NCI-H2171 (cell line): Measurements from ENCODE around the gene MOCS1.

Experiments
- DNase-seq: peaks from one replicate; lab custom pipeline; 2025; lab: John Stamatoyannopoulos, UW

The MOCS1 gene

DNA sequence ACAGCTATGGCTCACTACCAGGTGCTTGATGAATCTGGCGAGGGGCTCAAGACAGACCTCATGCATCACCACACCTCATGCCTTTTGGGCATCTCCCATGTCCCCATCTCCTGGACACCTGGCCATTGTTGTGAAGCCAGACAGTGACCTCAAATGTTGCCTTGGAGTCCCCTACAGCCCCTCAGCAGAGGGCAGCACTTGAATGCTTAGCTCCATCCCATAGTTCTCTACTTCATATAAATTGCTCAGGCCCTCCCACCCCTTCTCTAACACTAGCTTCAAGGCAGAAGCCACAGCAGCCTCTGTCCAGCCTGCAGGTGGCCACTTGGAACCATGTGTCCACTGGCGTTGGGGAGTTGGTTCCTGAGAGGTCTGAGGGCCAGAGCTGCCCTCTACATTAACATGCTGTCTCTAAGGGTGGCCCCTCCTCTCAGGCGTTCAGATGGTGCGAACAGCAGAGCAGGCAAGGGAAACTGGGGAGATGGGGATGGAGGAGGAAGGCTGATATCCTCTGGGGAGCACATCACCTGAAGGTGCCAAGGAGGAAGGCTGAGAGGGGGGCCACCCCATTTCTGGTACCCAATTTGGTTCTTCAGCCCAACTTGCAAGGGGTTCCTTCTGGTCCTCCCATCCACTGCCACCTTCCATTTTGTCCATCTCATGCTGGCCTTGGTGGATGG, 31.3 kb downstream of the MOCS1 start:
- no peak for DNase-seq

DNA sequence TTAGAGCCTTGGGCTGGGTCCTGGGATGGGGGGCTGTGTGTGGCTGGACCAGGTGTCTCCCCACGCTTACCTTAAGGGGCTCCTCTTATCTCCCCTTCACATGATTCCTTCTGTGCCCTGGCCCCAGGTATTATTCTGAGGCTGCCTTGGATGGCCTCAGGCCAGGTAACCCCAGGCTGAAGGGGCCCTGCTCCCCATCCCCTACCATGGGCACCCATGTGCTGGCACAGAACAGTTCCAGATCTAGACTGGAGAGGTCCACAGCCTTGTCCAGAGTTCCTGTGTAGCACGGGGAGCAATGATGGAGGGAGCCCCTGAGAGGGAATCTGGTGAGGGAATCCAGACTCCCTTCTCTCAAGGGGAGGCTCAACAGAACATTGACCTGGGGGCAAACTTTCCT, 32.1 kb downstream of the MOCS1 start:
- DNase-seq = no peak

DNA sequence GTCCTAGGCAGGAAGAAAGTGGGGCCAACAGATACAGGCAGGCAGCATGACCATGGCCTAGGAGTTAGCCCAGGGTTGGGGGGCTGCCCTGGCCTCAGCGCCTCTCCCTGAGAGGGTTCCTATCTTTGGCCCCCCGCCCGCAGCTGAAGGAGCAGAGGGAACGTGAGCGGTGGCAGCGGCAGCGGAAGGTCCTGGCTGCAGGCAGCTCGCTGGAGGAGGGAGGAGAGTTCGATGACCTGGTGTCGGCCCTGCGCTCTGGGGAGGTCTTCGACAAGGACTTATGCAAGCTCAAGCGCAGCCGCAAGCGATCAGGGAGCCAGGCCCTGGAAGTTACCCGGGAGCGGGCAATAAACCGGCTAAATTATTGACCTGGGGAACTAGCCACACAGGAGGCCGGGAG, 32.6 kb downstream of the MOCS1 start:
- DNase-seq = no peak

DNA sequence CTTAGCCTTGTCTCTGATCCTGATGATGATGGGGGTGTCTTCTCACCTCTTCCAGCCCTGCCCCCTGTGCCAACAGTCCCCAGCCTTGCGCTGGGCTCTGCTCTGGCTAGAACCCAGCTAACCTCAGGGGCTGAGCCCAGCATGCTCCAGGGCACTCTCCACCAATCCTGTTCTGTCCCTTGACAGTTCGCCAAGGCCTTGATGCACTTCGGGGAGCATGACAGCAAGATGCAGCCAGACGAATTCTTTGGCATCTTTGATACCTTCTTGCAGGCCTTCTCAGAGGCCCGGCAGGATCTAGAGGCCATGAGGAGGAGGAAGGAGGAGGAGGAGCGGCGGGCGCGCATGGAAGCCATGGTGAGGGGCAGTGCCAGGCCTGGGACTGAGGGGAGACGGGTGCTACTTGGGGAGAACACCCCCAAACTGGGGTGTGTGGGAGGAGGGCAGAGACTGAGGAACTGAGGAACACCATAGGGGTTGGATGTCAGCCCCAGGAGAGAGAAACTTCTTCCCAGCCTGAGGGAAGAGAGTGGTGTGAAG, 33.1 kb downstream of the MOCS1 start:
- DNase-seq = no peak

DNA sequence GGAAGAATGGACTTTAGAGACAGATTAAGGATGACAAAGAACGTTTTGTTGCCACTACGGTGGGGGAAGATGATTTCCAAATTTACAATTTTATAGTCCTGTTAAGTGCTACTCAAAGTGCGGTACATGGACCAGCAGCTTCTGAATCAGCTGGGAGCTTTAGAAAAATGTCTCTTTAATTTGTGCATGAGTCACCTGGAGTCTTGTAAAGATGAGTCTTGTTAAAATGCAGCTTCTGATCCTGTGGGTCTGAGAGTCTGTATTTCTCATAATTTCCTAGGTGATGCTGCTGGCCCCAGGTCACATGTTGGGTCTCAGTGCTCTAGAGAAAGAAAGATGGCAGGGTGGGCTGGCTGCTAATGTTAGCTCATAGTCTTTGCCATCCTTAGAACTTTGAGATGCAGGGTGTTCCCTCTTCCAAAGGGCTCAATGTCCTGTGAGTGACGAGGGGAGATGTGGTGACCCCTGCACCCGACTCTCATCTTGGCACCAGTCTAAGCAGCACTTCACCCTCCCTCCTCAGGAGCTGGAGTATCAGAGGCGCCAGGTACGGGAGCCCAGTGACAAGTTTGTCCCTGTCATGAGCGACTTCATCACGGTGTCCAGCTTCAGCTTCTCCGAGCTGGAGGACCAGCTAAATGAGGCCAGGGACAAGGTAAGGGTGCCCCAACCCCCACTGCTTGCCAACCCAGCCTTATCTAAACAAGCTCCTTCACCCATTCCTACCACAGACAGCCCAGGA, 34.5 kb downstream of the MOCS1 start:
- DNase-seq = no peak

DNA sequence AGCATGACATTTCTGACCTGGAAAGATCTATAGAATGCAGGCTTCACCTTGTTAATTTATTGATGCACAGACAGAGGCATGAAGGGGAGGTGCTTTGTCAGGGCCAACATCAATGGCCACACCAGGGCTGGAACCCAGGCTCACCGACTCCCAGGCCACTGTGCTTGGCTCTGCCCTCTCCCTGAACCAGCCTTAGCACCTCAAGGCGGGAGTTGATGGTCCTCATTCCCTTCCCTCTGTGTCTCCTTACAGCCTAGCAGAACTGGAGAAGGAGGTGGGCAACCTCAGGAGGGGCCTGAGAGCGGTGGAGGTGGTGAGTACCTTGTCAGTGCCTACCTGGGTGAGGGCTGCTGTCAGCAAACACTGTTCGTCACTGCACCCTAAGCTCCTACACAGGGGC, 35.6 kb downstream of the MOCS1 start:
- no peak for DNase-seq

DNA sequence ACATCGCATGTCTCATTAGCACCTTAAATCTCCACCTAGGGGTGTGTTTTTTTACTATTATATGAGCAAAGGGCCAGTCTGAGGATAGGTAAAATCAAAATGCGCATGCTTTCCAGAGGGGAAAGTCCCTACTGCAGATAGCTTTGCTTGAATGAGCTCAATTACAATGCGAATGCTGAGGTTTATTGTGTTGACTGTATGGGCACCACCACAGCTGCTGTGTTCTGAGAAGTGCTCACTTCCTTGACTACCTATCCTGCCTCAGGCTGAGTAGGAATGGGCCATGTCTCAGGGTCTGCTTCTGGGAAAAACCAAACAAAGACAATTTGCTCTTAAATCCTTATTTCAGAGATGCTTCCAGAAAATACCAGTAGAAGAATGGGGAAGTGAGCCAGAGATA, 36.6 kb downstream of the MOCS1 start:
- no peak for DNase-seq

DNA sequence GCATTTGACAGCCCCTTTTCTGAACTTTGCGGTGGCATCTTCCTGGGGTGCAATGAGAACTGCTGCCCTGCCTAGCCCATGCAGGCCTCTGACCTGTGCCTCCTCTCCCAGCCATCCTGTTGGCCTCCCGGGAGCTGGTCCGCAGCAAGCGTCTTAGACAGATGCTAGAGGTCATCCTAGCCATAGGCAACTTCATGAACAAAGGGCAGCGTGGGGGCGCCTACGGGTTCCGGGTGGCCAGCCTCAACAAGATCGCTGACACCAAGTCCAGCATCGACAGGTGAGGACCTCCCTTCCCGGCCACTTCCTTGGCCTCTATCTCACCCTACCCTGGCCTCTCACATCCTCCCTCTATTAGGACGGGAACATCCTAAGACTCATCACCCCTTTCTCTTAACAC, 37.6 kb downstream of the MOCS1 start:
- no peak for DNase-seq

DNA sequence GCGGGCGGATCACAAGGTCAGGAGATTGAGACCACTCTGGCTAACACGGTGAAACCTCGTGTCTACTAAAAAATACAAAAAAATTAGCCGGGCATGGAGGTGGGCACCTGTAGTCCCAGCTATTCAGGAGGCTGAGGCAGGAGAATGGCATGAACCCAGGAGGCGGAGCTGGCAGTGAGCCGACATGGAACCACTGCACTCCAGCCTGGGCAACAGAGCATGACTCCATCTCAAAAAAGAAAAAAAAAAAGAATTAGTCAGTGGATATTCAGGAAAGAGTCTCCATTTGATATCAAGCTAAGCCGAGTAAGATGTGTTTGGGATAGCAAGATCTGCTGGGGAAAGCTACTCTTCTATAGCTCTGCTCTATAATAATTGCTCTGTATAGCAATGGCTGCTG, 41.0 kb downstream of the MOCS1 start:
- no peak for DNase-seq

DNA sequence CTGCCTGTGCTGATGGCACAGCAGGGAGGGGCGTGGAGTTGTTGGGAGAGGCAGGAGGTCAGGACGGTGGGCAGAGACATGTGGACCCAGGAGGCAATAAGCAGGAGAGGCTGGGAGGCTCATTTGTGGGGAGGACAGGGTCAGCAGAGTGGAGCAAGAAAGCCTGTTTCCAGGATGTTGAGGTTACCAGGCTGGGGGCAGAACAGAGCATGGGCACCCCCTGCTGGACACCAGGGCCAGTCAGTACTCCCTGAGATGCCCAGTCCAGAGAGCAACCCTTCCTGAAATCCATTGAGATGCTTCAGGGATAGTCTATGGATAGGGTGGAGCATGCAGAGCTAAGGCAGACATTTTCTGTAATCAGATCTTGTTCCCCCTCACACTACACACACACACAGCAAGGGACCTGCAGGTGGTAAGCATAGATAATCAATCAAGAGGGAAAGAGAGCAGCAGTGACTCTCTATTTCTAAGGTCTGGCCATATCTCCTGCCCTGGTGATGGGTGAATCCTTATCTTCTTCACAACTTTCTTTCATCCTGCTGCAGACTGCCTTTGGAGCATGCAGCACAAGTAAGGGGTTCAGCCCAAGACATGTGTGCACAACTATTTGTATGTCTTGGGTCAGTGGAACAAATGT, 41.7 kb downstream of the MOCS1 start:
- DNase-seq = no peak

DNA sequence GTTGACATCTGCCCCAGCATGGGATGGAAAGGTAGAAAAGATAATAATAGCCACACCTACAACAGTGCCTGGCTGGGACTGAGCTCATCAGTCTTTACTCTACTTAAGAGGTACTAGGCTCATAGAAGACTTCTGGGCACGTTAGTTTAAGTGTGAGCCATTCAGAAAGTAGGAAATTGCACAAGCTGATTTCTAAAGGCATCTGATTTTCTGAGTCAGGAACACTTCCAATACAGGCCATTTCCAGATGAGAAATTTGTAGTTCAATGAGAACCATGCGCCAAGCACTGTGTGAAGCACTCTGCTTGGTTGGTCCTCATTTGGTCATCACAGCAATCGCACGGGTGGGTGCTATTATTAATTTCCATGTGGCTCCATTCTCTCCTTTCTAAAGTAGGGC, 42.3 kb downstream of the MOCS1 start:
- no peak for DNase-seq

DNA sequence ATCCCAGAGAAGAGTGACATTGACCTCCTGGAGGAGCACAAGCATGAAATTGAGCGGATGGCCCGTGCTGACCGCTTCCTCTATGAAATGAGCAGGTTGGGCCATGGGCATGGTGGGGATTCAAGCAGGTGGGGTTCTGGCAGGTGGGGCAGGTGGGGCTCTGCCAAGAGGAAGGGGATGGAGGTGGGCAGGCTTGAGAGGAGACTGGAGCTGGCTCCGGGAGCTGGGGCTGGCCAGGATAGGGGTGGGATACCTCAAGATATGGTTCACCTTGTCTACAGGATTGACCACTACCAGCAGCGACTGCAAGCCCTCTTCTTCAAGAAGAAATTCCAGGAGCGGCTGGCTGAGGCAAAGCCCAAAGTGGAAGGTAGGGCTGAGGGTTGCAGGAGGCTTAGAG, 42.9 kb downstream of the MOCS1 start:
- DNase-seq = no peak

DNA sequence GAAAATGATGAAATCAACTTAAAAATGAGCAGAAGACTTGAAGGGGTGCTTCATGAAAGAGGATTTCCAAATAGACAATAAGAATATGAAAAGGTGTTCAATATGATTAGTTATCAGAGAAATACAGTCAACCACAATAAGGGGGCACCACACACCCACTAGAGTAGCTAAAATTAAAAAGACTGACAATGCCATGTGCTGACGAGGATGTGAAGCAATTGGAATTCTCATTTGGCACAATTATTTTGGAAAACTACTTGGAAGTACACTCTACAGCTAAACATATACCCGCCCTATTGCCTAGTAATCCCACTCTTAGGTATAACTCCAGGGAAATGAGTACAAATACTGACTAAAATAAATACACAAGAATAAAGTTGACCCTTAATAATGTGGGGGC, 45.0 kb downstream of the MOCS1 start:
- DNase-seq = no peak

DNA sequence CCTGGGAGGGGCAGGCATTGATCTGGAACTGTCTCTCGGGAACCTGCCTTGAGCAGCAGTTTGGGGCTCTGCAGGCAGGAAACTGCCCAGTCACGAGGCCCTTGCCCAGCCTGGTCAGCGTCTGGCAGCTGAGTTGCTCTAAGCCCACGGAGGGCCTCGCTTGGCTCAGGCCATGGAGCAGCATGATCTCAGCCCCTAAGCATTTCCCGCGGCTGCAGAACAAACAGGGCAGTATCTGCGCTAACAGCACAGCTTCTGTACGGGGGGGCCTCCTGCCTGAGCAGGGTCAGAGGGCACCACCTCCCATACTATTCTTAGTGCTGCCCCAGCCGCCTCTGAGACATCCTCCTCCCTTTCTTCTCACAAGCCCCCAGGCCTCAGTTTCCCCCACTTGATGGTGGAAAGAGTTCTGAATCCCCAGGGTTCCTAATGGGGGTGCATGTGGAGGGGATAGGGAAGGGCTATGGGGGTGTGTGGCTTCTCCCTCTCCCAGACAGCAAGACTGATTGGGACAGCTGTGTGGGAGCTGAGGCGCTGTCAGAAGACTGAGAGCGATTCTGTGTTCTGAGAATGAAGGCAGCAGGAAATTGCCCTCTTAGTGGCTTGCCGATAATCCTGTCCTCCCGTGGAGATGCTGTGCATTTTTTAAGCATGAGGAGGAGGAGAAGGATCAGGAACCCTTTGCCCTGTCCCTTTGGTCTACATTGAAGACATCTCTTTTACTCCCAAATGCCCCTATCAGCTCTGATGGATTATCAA, 46.4 kb downstream of the MOCS1 start:
- DNase-seq = no peak

DNA sequence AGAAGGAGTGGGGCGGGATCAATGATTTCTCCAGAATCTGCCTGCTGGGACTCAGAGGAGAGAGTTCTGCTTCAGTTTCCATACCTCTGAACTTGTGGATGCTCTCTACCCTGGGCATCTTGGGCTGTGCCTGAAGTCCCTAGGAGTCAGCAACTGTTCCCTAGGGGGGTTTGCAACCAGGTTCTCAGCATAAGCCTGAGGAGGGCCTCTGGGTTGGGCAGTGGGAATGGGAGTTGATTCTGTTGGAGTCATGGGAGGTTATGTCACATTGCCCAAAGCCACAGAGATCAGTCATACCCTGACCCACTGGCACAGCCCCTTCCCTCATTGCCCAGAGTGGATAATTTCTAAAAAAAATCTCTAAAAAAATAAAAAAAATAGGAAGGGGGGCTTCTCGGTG, 47.4 kb downstream of the MOCS1 start:
- no peak for DNase-seq

DNA sequence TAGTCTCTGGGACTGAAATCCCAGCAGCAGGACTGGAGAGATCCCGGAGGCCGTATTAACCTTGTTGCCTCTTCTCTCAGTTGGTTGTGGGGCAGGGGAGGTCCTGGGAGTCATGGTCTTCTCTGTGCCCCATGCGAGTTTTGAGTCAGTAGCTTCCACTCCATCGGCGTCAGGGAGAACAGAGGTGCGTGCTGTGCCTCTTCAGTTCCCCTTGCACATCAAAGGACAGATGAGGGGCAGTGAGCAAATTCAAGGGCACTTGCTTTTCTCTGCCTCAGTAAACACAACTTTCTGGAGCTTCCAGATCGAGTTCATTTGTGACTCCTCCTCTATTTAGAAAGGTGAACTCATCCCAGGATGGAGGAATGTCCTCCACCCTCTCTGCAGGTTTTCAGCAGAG, 48.6 kb downstream of the MOCS1 start:
- DNase-seq = no peak

DNA sequence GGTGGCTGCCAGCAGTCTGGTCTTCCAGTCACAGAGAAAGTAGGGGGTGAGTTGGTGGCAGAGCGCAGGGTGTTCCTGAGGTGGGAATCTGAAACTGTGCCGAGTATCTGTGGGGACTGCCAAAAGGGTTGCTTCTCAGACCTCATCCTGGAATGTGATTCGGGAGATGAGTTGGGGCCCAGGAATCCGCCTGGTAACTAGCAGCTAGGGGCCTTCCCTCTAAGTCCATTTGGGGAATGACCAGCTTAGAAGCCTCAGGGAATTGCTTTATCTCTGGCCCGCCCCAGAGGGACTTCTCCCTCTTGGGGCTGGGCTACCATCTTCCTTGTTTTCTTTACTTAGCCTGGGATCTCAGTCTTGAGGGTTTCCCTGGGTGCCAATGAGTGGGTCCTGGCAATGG, 49.6 kb downstream of the MOCS1 start:
- DNase-seq = no peak

DNA sequence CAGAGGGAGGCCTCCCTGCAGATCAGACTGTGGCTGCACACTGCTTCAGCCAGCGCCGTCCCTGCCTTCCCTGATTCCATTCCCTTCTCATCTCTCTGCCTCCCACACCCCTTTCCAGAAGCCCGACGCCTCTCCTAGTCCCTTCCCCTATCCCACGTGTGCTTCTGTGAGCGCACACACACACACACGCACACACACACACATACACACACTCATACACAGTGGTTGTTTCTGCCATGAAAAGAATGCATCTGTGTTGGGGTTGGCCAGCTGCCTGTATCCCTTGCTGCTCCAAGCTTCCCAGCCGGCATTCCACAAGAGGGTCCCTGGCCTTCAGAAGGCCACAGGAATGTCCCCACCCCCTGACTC, 51.7 kb downstream of the MOCS1 start:
- no peak for DNase-seq

DNA sequence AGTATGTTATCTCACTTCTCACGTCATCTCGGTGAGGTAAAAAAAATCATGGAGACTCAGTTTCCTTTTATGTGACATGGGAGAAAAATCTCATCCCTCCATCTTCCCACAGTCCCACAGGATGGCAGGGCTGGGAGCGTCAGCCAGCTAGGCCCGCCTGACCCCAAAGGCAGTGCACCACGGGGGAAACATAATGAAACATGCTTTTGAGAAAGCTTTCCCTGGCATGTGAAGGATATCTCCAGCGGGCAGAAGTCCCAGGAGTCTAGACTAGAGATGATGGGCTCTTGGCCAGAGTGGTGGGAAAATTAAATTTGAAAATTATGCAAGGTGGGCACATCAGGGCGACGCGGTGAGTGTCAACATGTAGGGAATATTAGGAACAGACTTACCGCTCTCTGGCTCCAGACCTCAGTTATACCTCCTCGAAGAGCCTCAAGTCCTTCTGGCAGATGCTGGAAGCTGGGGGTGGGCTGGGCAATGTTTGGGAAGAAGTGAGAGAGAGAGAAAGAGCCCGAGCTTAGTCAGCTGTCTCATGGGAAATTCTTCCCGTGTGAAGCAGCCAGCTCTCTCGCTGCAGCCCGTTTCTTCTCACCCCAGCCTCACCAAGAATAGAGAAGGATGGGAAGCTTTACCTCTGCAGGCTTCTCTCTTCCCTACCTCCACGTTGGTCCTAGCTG, 52.3 kb downstream of the MOCS1 start:
- no peak for DNase-seq

DNA sequence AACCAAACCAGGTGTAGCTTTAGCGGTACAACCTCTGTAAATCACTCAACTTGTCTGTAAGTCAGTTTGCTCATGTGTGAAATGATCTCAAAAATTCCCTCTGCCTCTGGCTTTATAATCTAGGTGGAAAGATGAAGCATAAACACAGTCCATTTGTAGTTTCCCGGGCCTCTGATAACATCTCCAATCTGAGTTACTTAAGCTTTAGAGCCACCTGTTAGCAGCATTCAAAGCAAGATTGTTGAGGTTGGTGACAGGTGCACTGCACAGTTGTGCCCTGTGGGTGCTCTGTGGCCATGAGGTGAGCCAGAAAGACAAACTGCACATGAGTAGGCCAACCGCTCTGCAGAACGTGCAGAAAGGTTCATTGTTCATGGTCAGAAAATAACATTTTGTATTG, 53.7 kb downstream of the MOCS1 start:
- DNase-seq = peak; percentile 33

DNA sequence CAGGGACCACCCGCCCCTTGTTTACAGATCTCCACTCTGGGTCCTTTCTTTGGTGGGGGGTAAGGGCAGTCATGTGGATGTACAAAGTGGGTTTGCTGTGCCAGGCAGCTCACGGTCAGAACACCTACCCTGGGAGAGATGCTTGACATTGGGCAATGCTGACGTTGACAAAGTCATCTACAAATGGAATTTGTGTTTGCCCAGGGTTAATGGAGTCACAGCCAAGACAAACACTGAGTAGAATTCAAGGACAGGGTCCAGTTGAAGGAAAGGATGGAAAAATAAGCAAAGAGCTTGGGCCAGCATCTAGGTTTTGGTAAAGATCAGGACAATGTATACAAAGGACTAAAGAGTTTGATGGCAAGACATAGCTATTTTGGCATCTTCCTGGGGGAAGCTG, 54.7 kb downstream of the MOCS1 start:
- no peak for DNase-seq

DNA sequence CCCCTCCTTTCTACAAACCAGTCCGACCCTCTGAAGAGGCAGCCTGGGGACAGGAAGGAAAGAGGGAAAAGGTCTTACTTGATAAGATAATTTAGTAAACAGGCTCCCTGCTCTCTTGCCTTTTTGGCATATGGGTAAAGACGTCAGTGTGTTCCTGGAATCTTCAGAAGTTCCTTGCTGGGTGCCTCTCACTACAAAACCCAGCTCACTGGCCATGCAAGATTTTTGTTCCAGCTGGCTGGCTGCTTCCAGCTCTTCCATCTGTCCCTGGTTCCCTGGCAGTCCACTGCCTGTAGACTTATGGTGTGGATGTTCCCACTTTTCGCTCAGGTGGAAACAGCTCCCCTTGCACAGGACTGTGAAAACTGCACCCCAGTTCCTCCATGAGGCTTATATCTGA, 57.4 kb downstream of the MOCS1 start:
- DNase-seq = no peak
